Measurements from ENCODE around the gene TBL1XR1. TPM values are rescaled to one million over a fixed set of nuclear protein-coding genes. Genes with fewer than 3 reads are reported as not detected.

The TBL1XR1 gene
- total and polyA plus RNA-seq, 2 of the 8 experiments (the other 6 are each of a cell fraction or from before 2014, with no cell fraction given): 28.1 to 147 TPM

DNA sequence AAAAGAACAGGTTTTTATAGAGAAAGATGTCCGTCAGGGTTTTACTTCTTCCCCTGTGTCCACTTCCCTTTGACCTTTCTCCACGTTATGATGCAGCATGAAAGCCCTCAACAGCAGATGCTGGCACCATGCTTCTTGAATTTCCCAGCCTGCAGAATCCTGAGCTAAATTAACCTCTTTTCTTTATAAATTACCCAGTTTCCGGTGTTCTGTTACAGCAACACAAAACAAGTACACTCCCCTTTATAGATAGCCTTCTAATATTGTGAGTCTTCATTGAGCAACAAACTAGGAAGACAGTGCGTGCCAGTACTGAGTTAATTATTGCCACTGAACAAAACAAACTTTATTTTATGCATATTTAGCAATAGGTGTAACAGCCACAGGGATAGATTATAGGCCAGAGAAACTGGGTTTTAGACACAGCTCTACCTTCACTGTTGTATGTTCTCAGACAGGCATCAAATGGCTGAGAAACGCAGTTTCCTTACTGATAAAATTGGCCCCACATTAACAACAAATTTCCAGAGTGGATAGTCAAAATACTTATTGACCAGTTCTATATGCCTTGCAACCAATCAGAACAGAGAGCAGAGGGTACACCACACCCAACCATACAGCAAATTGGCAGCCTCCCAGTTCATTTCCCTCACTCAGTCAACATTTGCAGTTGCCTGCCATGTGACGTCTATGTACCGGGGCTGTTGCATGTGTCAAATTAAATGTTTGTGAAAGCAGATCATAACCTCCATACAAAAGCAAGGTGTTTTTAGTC lies 14.4 kb upstream of the TBL1XR1 start (continued):
- TF ChIP-seq CBX8 (IDR thresholded peaks at IDR 0.05; ENCODE audit: borderline replicate concordance, low read depth, low read length) (no peak), BACH1 (IDR thresholded peaks at IDR 0.05; ENCODE audit: low read length) (no peak)

All from H1 (cell line).